Gastroesophageal sphincter (tissue), 4 donors: ENCODE results near the gene TNFAIP8. TPM values are rescaled to one million over a fixed set of nuclear protein-coding genes. Genes with fewer than 3 reads are reported as not detected.

ENCODE experiments used
- ATAC-seq: fragments of 150-250 bp; one replicate; pipeline ENCODE4 v1.9.1; 2016; ENCODE audit warnings: mild to moderate bottlenecking, moderate library complexity
- H3K27ac ChIP-seq, 4 donors: fragments of 200-600 bp; sonication (generic) in 3 of 4; 1 replicate in 3 of 4; 2 replicates in 1 of 4; pipeline ENCODE4 v1.5.1; 2016 to 2019
- H3K27me3 ChIP-seq: fragments of 200-600 bp; sonication (generic); one replicate; pipeline ENCODE4 v1.5.1; 2019
- H3K36me3 ChIP-seq, 2 donors: fragments of 200-600 bp; sonication (generic); one replicate each; pipeline ENCODE4 v1.5.1; 2019; ENCODE audit warnings: control low read depth in 1 of 2
- H3K4me1 ChIP-seq, 3 donors: fragments of 200-600 bp; sonication (generic); 1 replicate in 2 of 3; 2 replicates in 1 of 3; pipeline ENCODE4 v1.5.1; 2016 to 2019; ENCODE audit warnings: control low read depth in 2 of 3
- H3K4me3 ChIP-seq, 2 donors: fragments of 200-600 bp; sonication (generic); one replicate each; pipeline ENCODE4 v1.5.1; 2019; ENCODE audit warnings: mild to moderate bottlenecking in 1 of 2, moderate library complexity in 1 of 2
- H3K9me3 ChIP-seq, 3 donors: fragments of 200-600 bp; sonication (generic); one replicate each; pipeline ENCODE4 v1.5.1; 2017 to 2019; ENCODE audit warnings: control low read depth in 2 of 3
- CTCF ChIP-seq, 4 experiments: fragments of 200-600 bp in 2 of 4; fragments of 450-650 bp in 2 of 4; sonication (generic) in 1 of 4; IDR thresholded peaks; one replicate each; pipeline ENCODE4 v1.5.1; 2017 to 2019; ENCODE audit warnings: antibody characterized with exemption in 4 of 4, mild to moderate bottlenecking in 2 of 4, moderate library complexity in 2 of 4
- EP300 ChIP-seq: sonication (generic); formaldehyde crosslinking; IDR thresholded peaks from one replicate; pipeline ENCODE4 v1.6.1; 2017; ENCODE audit warnings: antibody characterized with exemption, mild to moderate bottlenecking
- POLR2A ChIP-seq, 2 donors: fragments of 450-650 bp; IDR thresholded peaks; one replicate each; pipeline ENCODE4 v1.6.1; 2017; ENCODE audit warnings: antibody characterized with exemption in 2 of 2, mild to moderate bottlenecking in 2 of 2, moderate library complexity in 1 of 2
- POLR2AphosphoS5 ChIP-seq: sonication (generic); formaldehyde crosslinking; IDR thresholded peaks from one replicate; pipeline ENCODE4 v1.6.1; 2017; ENCODE audit warnings: antibody characterized with exemption
- WGBS, 2 donors: methylation state at CpG; one replicate each; pipeline ENCODE4 v1.1.5; 2018; ENCODE audit warnings: low coverage in 1 of 2; 5-methylcytosine and 5-hydroxymethylcytosine counted together
- total RNA-seq, 4 donors: library from RNA; depleted of rRNA; stranded (reverse); fragments of >200 nt; gene quantifications; one replicate each; pipeline ENCODE4 v1.1.0, GENCODE V29; 2016

The TNFAIP8 gene
- total RNA-seq, 4 donors from 2014 or later, result 25.4 to 76.7 (median 31.6) TPM

GRCh38 chr5:119312403-119312802 lies 43.4 kb upstream of the TNFAIP8 start:
- no peak for TF ChIP-seq CTCF (IDR thresholded peaks at IDR 0.05)
- TF ChIP-seq POLR2A (IDR thresholded peaks at IDR 0.05), result no peak
- TF ChIP-seq EP300, result no peak
- no peak for TF ChIP-seq POLR2AphosphoS5
- H3K36me3 ChIP-seq, result no peaks in the 10 kb centered on the region
- no peak overlapping the region for H3K4me3 ChIP-seq
- peaks cover 0 to 42% (median 4%) of the 10 kb centered on the region in 3 donors for H3K4me1 ChIP-seq
- ATAC-seq, result no peak
- H3K9me3 ChIP-seq, result no peaks in the 10 kb centered on the region
- WGBS, 2 donors, result 79 to 85% methylated on average over 4 to 5 of the region's 5 CpGs
- no peak overlapping the region for H3K27ac ChIP-seq
- H3K27me3 ChIP-seq, result no peaks in the 10 kb centered on the region

GRCh38 chr5:119313197-119313596 lies 42.6 kb upstream of the TNFAIP8 start:
- Histone ChIP-seq H3K27ac (peak overlapping the region in 1 of 4 donors; percentile 57), H3K36me3 (no peaks in the 10 kb centered on the region), H3K4me1 (peaks cover 0 to 37% (median 4%) of the 10 kb centered on the region in 3 donors), H3K27me3 (no peaks in the 10 kb centered on the region), H3K4me3 (no peak overlapping the region), H3K9me3 (no peaks in the 10 kb centered on the region)
- WGBS, 2 donors, result 62 to 64% methylated on average over 1 of the region's 1 CpG
- no peak for TF ChIP-seq CTCF (IDR thresholded peaks at IDR 0.05)
- TF ChIP-seq POLR2AphosphoS5, result no peak
- TF ChIP-seq POLR2A (IDR thresholded peaks at IDR 0.05), result no peak
- TF ChIP-seq EP300, result no peak
- no peak for ATAC-seq

GRCh38 chr5:119313658-119314605 lies 41.9 kb upstream of the TNFAIP8 start:
- H3K4me1 ChIP-seq, result peaks cover 0 to 30% (median 4%) of the 10 kb centered on the region in 3 donors
- TF ChIP-seq POLR2AphosphoS5 (no peak), EP300 (no peak), CTCF (IDR thresholded peaks at IDR 0.05) (no peak), POLR2A (IDR thresholded peaks at IDR 0.05) (no peak)
- 62 to 65% methylated on average over 3 to 5 of the region's 5 CpGs for WGBS, 2 donors
- H3K27me3 ChIP-seq, result no peaks in the 10 kb centered on the region
- H3K36me3 ChIP-seq, result no peaks in the 10 kb centered on the region
- H3K4me3 ChIP-seq, result no peak overlapping the region
- H3K9me3 ChIP-seq, result no peaks in the 10 kb centered on the region
- peak overlapping the region in 1 of 4 donors; percentile 57 for H3K27ac ChIP-seq
- ATAC-seq, result no peak

GRCh38 chr5:119315516-119315949 lies 40.3 kb upstream of the TNFAIP8 start:
- no peak for ATAC-seq
- Histone ChIP-seq H3K27me3 (no peaks in the 10 kb centered on the region), H3K4me1 (peaks cover 0 to 30% (median 4%) of the 10 kb centered on the region in 3 donors), H3K36me3 (no peaks in the 10 kb centered on the region), H3K4me3 (no peak overlapping the region), H3K9me3 (no peaks in the 10 kb centered on the region), H3K27ac (no peak overlapping the region)
- TF ChIP-seq EP300 (no peak), POLR2A (IDR thresholded peaks at IDR 0.05) (no peak), CTCF (IDR thresholded peaks at IDR 0.05) (peak in 1 of 4 experiments; percentile 34), POLR2AphosphoS5 (no peak)
- WGBS, 2 donors, result 0 to 21% methylated on average over 1 to 2 of the region's 2 CpGs

- peaks cover 0 to 30% (median 4%) of the 10 kb centered on the region in 3 donors for H3K4me1 ChIP-seq
- H3K27ac ChIP-seq, result no peak overlapping the region
- WGBS, 2 donors, result 100% methylated on average over 1 to 5 of the region's 8 CpGs
- H3K4me3 ChIP-seq, result no peak overlapping the region
- TF ChIP-seq POLR2A (IDR thresholded peaks at IDR 0.05) (no peak), EP300 (no peak), POLR2AphosphoS5 (no peak), CTCF (IDR thresholded peaks at IDR 0.05) (no peak)
- no peaks in the 10 kb centered on the region for H3K9me3 ChIP-seq
- ATAC-seq, result no peak
- H3K36me3 ChIP-seq, result no peaks in the 10 kb centered on the region
- H3K27me3 ChIP-seq, result no peaks in the 10 kb centered on the region
Measured at GRCh38 chr5:119316086-119316485, 39.7 kb upstream of the TNFAIP8 start.
